ENCODE measurements around the gene EPHB1. TPM values are rescaled to one million over a fixed set of nuclear protein-coding genes. Genes with fewer than 3 reads are reported as not detected.

Gene EPHB1
- total RNA-seq, 3 donors from 2014 or later, result 1.8 to 5.9 (median 3.4) TPM

- intact Hi-C loops (cut with DNase I; ENCODE audit: low total_unique reads), result no loop called here
- Histone ChIP-seq H3K27ac (no peak overlapping the region), H3K36me3 (no peaks in the 10 kb centered on the region), H3K4me1 (no peaks in the 10 kb centered on the region), H3K4me3 (no peak overlapping the region), H3K27me3 (no peaks in the 10 kb centered on the region), H3K9me3 (no peaks in the 10 kb centered on the region)
- TF ChIP-seq POLR2A (IDR thresholded peaks at IDR 0.05) (no peak), POLR2AphosphoS5 (IDR thresholded peaks at IDR 0.05) (no peak)
- TF ChIP-seq, protein P1, sequence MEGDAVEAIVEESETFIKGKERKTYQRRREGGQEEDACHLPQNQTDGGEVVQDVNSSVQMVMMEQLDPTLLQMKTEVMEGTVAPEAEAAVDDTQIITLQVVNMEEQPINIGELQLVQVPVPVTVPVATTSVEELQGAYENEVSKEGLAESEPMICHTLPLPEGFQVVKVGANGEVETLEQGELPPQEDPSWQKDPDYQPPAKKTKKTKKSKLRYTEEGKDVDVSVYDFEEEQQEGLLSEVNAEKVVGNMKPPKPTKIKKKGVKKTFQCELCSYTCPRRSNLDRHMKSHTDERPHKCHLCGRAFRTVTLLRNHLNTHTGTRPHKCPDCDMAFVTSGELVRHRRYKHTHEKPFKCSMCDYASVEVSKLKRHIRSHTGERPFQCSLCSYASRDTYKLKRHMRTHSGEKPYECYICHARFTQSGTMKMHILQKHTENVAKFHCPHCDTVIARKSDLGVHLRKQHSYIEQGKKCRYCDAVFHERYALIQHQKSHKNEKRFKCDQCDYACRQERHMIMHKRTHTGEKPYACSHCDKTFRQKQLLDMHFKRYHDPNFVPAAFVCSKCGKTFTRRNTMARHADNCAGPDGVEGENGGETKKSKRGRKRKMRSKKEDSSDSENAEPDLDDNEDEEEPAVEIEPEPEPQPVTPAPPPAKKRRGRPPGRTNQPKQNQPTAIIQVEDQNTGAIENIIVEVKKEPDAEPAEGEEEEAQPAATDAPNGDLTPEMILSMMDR (IDR thresholded peaks at IDR 0.05), result no peak
- DNase-seq (ENCODE audit: low spot score in 2 of 2), result no peak
Measured at GRCh38 chr3:135075157-135075556, 280.1 kb downstream of the EPHB1 start.

DNA sequence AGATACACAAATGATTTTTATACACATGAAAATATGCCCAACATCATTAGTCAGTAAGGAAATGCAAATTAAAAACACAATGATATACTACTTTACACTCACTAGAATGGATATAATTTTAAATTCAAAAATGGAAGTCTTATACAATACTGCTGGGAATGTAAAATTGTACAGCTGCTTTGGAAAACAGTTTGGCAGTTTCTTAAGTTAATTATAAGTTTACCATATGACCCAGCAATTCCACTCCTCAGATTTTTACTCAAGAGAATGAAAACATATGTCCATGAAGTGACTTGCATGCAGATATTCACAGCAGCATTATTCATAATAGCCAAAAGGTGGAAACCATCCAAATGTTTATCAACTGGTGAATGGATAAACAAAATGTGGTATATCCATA lies 281.3 kb downstream of the EPHB1 start:
- H3K4me1 ChIP-seq, result no peaks in the 10 kb centered on the region
- no peak for DNase-seq (ENCODE audit: low spot score in 2 of 2)
- H3K27ac ChIP-seq, result no peak overlapping the region
- H3K36me3 ChIP-seq, result no peaks in the 10 kb centered on the region
- no peaks in the 10 kb centered on the region for H3K27me3 ChIP-seq
- no peak overlapping the region for H3K4me3 ChIP-seq
- H3K9me3 ChIP-seq, result no peaks in the 10 kb centered on the region
- TF ChIP-seq, protein P1 (IDR thresholded peaks at IDR 0.05), result no peak
- TF ChIP-seq POLR2AphosphoS5 (IDR thresholded peaks at IDR 0.05) (no peak), POLR2A (IDR thresholded peaks at IDR 0.05) (no peak)
- intact Hi-C loops (cut with DNase I; ENCODE audit: low total_unique reads), result no loop called here

GRCh38 chr3:135077186-135077585 lies 282.1 kb downstream of the EPHB1 start:
- TF ChIP-seq POLR2AphosphoS5 (IDR thresholded peaks at IDR 0.05) (no peak), POLR2A (IDR thresholded peaks at IDR 0.05) (no peak)
- TF ChIP-seq, protein P1 (IDR thresholded peaks at IDR 0.05), result no peak
- no peaks in the 10 kb centered on the region for H3K9me3 ChIP-seq
- intact Hi-C loops (cut with DNase I; ENCODE audit: low total_unique reads), result no loop called here
- H3K4me1 ChIP-seq, result no peaks in the 10 kb centered on the region
- H3K27me3 ChIP-seq, result no peaks in the 10 kb centered on the region
- H3K27ac ChIP-seq, result no peak overlapping the region
- DNase-seq (ENCODE audit: low spot score in 2 of 2), result no peak
- H3K4me3 ChIP-seq, result no peak overlapping the region
- H3K36me3 ChIP-seq, result no peaks in the 10 kb centered on the region

DNA sequence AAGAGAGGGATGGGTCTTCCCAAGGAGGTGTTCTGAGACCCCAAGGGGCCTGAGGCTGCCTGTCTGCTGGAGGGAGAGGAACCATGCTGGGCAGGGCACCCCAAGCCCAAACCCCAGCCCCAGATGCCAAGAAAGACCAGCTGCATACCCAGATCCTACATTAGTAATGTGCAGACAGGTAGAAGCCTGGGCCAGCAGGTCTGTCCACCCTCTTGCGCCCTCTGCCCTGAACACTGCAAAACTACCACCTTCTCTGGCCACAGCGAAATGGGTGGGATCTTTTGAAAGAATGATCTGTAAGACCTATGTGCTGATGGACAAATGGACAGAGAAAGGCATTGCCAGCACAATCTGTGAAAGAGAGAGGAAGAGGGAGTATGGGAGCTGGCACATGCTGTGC lies 283.2 kb downstream of the EPHB1 start:
- intact Hi-C loops (cut with DNase I; ENCODE audit: low total_unique reads), result no loop called here
- no peak for DNase-seq (ENCODE audit: low spot score in 2 of 2)
- H3K9me3 ChIP-seq, result no peaks in the 10 kb centered on the region
- H3K4me1 ChIP-seq, result no peaks in the 10 kb centered on the region
- no peak overlapping the region for H3K27ac ChIP-seq
- no peak for TF ChIP-seq POLR2A (IDR thresholded peaks at IDR 0.05)
- TF ChIP-seq POLR2AphosphoS5 (IDR thresholded peaks at IDR 0.05), result no peak
- TF ChIP-seq, protein P1 (IDR thresholded peaks at IDR 0.05), result no peak
- no peaks in the 10 kb centered on the region for H3K27me3 ChIP-seq
- no peak overlapping the region for H3K4me3 ChIP-seq
- H3K36me3 ChIP-seq, result no peaks in the 10 kb centered on the region

DNA sequence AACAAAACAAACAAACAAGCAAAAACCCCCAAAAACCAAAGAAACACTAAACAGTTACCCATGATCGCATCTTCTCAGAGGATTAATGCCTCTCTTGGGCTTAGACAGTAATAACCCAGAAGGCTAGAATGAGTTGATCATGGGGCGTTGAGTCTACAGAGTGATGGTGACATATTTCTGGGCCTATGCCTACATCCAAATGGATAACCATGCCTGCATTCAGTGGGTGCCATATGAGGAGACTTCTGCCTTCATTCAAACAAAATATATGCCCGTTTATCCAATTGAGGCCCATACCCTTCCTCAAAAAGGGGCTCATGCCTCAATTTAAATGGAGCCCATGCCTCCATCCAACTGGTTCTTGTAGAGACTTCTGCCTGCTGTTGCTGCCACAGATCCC lies 284.0 kb downstream of the EPHB1 start:
- H3K27me3 ChIP-seq, result no peaks in the 10 kb centered on the region
- TF ChIP-seq POLR2A (IDR thresholded peaks at IDR 0.05) (no peak), POLR2AphosphoS5 (IDR thresholded peaks at IDR 0.05) (no peak)
- TF ChIP-seq, protein P1 (IDR thresholded peaks at IDR 0.05), result no peak
- H3K4me1 ChIP-seq, result no peaks in the 10 kb centered on the region
- H3K27ac ChIP-seq, result no peak overlapping the region
- intact Hi-C loops (cut with DNase I; ENCODE audit: low total_unique reads), result no loop called here
- H3K36me3 ChIP-seq, result no peaks in the 10 kb centered on the region
- DNase-seq (ENCODE audit: low spot score in 2 of 2), result no peak
- H3K9me3 ChIP-seq, result no peaks in the 10 kb centered on the region
- no peak overlapping the region for H3K4me3 ChIP-seq
